AG04449 (cell line): ENCODE results near the gene TAS2R41.
A peak's percentile ranks its signal among the peaks of the same experiment; 100 is the strongest.

Experiments used
- CTCF ChIA-PET: fragments of 350-600 bp; formaldehyde crosslinking; extraction: SDS; loops from one replicate; lab custom pipeline; 2021; ENCODE audit warnings: antibody characterized with exemption; lab: Yijun Ruan, JAX
- POLR2A ChIA-PET: fragments of 400-600, 350-600 bp; formaldehyde crosslinking; extraction: SDS; loops from one replicate; lab custom pipeline; 2020; ENCODE audit warnings: antibody characterized with exemption, inconsistent platforms; lab: Yijun Ruan, JAX
- DNase-seq: peaks from one replicate; pipeline ENCODE4 v3.0.0-alpha.2; 2010; ENCODE audit warnings: low read depth, low spot score
- H3K4me3 ChIP-seq: 2 replicates; pipeline ENCODE4 v1.5.1; 2011; ENCODE audit warnings: low read depth, mild to moderate bottlenecking, control low read depth, low read length
- CTCF ChIP-seq: IDR thresholded peaks from one replicate; pipeline ENCODE4 v1.5.1; 2011; ENCODE audit warnings: mild to moderate bottlenecking, moderate library complexity, low read length, control low read depth, inconsistent platforms; ENCODE audit not compliant: insufficient read depth; ENCODE audit errors: missing control alignments

TAS2R41 gene

DNA sequence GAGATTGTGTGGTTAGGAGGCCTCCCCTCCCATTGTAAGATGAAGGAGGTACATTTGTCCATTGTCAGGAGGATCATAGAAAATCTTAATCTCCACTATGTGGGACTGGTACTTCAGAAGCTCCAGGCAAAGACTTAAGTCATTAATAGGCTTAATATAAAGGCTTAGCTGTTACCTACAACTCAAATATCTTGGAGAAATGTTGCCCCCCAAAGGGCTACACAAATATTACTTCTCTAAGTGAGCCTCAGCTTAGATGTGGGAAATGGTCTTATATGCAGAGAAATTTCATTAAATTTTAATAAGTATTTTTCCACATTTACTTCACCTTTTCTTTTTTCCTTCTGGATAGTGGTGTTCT lies 27.2 kb downstream of the TAS2R41 start:
- TF ChIP-seq CTCF = no peak
- POLR2A ChIA-PET = no interaction called here
- DNase-seq = no peak
- H3K4me3 ChIP-seq = no peak overlapping the region
- CTCF ChIA-PET = interaction anchor here (1.0 to 1.6 kb wide), 3 partner anchors 13 to 265 kb away, joined by 3 to 9 read pairs (median 5); no protein-coding TSS in a partner anchor

DNA sequence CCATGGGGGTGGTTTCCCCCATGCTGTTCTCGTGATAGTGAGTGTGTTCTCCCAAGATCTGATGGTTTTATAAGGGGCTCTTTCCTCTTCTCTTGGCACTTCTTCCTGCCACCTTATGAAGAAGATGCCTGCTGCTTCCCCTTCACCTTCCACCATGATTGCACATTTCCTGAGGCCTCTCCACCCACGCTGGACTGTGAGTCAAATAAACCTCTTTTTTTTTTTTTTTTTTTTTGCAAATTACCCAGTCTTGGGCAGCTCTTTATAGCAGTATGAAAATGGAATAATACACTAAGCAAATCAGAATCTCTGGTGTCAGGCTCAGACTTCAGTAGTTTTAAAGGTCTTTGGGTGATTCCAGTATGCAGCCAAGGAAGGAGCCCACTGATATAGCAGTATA lies 28.2 kb downstream of the TAS2R41 start:
- no peak overlapping the region for H3K4me3 ChIP-seq
- ChIA-PET POLR2A (no interaction called here), CTCF (interaction anchor here (0.7 to 1.4 kb wide), 4 partner anchors 14 to 90 kb away, joined by 3 to 7 read pairs (median 4); no protein-coding TSS in a partner anchor)
- no peak for TF ChIP-seq CTCF
- DNase-seq = no peak

DNA sequence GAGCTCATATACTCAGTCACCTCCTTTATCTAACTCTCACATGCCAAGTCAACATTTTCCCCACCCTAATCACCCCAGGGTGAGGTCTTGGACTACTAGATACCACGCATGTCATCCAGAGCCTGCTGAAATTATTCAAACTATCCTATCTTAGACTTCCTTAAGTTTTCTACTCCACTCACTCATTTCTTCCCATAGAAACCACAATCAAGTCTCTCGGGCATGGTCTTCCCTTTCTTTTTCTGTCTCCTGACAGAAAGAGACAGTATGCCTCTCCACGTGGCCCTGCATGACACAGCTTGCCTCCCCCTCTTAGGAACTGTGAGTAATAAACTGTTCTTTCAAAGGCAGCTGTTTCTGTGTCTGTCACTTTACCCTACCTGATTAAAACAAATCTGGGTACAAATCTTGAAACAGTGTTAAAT lies 29.4 kb downstream of the TAS2R41 start:
- ChIA-PET CTCF (interaction anchor here (0.6 to 1.4 kb wide), 4 partner anchors 12 to 267 kb away, joined by 3 to 7 read pairs (median 4); no protein-coding TSS in a partner anchor), POLR2A (no interaction called here)
- DNase-seq = no peak
- no peak overlapping the region for H3K4me3 ChIP-seq
- TF ChIP-seq CTCF = no peak

GRCh38 chr7:143507534-143508055 lies 29.9 kb downstream of the TAS2R41 start:
- no peak overlapping the region for H3K4me3 ChIP-seq
- ChIA-PET CTCF (interaction anchor here (1.1 kb wide), 1 partner anchor 267 kb away, joined by 3 read pairs; no protein-coding TSS in a partner anchor), POLR2A (no interaction called here)
- DNase-seq = no peak
- no peak for TF ChIP-seq CTCF

DNA sequence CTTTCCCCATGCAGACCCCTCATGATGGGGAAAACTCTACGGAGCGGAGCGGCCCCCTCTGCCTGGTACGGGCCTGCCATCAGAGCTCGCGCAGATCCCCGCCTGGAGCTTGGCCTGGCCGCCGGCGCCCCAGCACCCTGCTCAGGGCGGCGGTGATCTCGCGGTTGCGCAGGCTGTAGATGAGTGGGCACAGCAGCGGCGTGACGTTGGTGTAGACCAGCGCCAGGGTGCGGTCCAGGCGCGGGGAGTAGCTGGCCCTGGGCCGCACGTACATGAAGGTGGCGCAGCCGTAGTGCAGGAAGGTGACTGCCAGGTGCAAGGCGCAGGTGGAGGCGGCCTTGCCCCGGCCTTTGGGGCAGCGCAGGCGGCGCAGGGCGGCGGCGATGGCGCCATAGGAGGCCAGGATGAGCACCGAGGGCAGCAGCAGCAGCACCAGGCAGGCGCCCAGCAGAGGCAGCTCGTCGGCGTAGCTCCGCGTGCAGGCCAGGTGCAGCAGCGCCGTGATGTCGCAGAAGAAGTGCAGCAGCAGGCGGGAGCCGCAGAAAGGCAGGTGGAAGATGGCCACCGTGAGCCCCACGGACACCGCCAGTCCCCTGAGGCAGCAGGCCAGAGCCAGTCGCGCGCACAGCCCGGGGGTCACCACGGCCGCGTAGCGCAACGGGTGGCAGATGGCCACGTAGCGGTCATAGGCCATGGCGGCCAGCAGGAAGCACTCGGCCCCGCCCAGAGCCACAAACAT lies 33.4 kb downstream of the TAS2R41 start:
- peak overlapping the region; percentile 19; the same call in 1 of the 2 replicates for H3K4me3 ChIP-seq
- POLR2A ChIA-PET = no interaction called here
- DNase-seq = no peak
- no peak for TF ChIP-seq CTCF
- CTCF ChIA-PET = interaction anchor here (1.0 to 1.5 kb wide), 3 partner anchors 8 to 271 kb away, joined by 3 to 4 read pairs (median 4); no protein-coding TSS in a partner anchor

DNA sequence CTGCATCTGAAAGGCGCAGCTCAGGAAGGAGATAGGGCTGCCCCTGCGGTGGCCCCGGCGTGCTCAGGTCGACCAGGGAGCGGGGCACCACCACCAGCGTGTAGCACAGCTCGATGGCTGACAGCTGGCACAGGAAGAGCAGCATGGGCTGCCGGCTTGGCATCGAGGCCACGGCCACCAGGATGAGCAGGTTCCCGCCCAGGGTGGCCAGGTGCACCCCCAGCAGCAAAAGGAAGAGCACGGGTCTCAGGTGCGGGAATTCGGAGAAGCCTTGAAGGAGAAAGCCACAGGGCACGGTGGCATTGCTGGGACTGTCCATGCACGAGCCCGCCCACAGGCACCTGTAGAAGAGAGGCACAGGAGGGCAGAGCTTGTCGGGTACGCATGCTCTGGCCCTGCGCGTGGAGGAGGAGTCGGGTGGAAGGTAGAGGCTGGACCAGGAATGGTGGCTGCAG lies 33.9 kb downstream of the TAS2R41 start:
- ChIA-PET POLR2A (no interaction called here), CTCF (interaction anchor here (1.4 to 1.5 kb wide), 2 partner anchors 8 to 271 kb away, joined by 4 read pairs; no protein-coding TSS in a partner anchor)
- DNase-seq = no peak
- no peak for TF ChIP-seq CTCF
- no peak overlapping the region for H3K4me3 ChIP-seq
